Right hindlimb (tissue), 1 donor: ENCODE results near the gene PNPLA1.

Experiments used
- DNase-seq: peaks from one replicate; pipeline ENCODE4 v3.0.0-alpha.2; 2018

PNPLA1 gene

GRCh38 chr6:36247693-36248092, 22.2 kb upstream of the PNPLA1 start:
- DNase-seq: peak; percentile 46

- no peak for DNase-seq
Observed at GRCh38 chr6:36248980-36249379, 20.9 kb upstream of the PNPLA1 start.

- no peak for DNase-seq
Observed at GRCh38 chr6:36249536-36249935, 20.3 kb upstream of the PNPLA1 start.

- DNase-seq: no peak
Observed at GRCh38 chr6:36252005-36252404, 17.9 kb upstream of the PNPLA1 start.

- no peak for DNase-seq
Observed at GRCh38 chr6:36263390-36264000, 6.4 kb upstream of the PNPLA1 start.

GRCh38 chr6:36265744-36266143, 4.1 kb upstream of the PNPLA1 start:
- no peak for DNase-seq

GRCh38 chr6:36266913-36267644, 2.8 kb upstream of the PNPLA1 start:
- no peak for DNase-seq

- DNase-seq: no peak
Observed at GRCh38 chr6:36267731-36268477, 2.0 kb upstream of the PNPLA1 start.

GRCh38 chr6:36268478-36269275, 1.2 kb upstream of the PNPLA1 start:
- peak; percentile 63 for DNase-seq

GRCh38 chr6:36272234-36272633, 2.4 kb downstream of the PNPLA1 start:
- DNase-seq: no peak

- DNase-seq: no peak
Observed at GRCh38 chr6:36273067-36273466, 3.2 kb downstream of the PNPLA1 start.

- DNase-seq: no peak
Observed at GRCh38 chr6:36273802-36274514, 4.1 kb downstream of the PNPLA1 start.

GRCh38 chr6:36276581-36277536, 7.0 kb downstream of the PNPLA1 start:
- DNase-seq: no peak

GRCh38 chr6:36277946-36278470, 8.1 kb downstream of the PNPLA1 start:
- DNase-seq: no peak

GRCh38 chr6:36280467-36280866, 10.6 kb downstream of the PNPLA1 start:
- no peak for DNase-seq

GRCh38 chr6:36280983-36281382, 11.1 kb downstream of the PNPLA1 start:
- no peak for DNase-seq

- DNase-seq: no peak
Observed at GRCh38 chr6:36283608-36284007, 13.7 kb downstream of the PNPLA1 start.

- no peak for DNase-seq
Observed at GRCh38 chr6:36284359-36284758, 14.5 kb downstream of the PNPLA1 start.

GRCh38 chr6:36285187-36285671, 15.4 kb downstream of the PNPLA1 start:
- no peak for DNase-seq

GRCh38 chr6:36285797-36286196, 15.9 kb downstream of the PNPLA1 start:
- no peak for DNase-seq

- no peak for DNase-seq
Observed at GRCh38 chr6:36286858-36287257, 17.0 kb downstream of the PNPLA1 start.
